ENCODE measurements around the gene TAS2R39.

Gene TAS2R39

DNA sequence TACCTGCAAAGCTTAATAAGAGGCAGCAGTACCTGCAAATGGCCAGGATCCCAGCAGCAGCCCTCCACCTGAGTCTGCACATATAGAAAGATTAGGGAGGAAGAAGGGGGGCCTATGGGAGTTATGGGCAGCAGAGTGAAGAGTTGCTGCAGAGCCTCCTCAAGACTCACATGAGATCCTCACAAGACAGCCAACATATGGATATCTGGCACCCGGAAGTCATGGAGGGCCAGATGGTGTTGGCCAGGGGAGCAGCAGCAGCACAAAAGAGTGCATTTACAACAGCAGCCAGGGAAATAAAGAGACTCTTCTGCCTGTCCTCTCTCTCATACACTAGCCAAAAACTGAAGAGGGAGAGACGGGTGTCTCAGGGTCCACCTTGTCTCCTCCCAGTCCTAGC, 34.6 kb downstream of the TAS2R39 start:
- DNase-seq (ENCODE audit: low spot score) = no peak
- Histone ChIP-seq H3K27ac (replicated peaks; ENCODE audit: low read length) (no peak overlapping the region), H3K4me3 (ENCODE audit: low read length in 2 of 2) (no peak overlapping the region), H2BK120ac (ENCODE audit: low read depth, low read length) (no peak overlapping the region), H4K91ac (ENCODE audit: low read depth, low read length, poor library complexity) (no peak overlapping the region), H4K8ac (ENCODE audit: low read depth, low read length) (no peak overlapping the region), H2BK12ac (ENCODE audit: low read length) (no peak overlapping the region), H3K4me1 (ENCODE audit: control insufficient read depth in 2 of 2, insufficient read depth in 1 of 2, low read depth in 1 of 2, low read length in 2 of 2) (no peaks in the 10 kb centered on the region), H3K23ac (ENCODE audit: low read depth, low read length, poor library complexity) (no peak overlapping the region), H3K4me2 (ENCODE audit: insufficient read depth, low read length, poor library complexity, severe bottlenecking) (no peak overlapping the region), H3K79me1 (ENCODE audit: low read depth, low read length) (no peaks in the 10 kb centered on the region), H3K9me3 (replicated peaks in 1 of 2; ENCODE audit: control insufficient read depth in 2 of 2, insufficient read depth in 1 of 2, low read depth in 1 of 2, low read length in 2 of 2) (no peaks in the 10 kb centered on the region), H2AK5ac (ENCODE audit: low read depth, low read length) (no peak overlapping the region), H2BK5ac (ENCODE audit: low read length) (no peak overlapping the region), H3K36me3 (replicated peaks in 1 of 2; ENCODE audit: control insufficient read depth in 2 of 2, insufficient read depth in 2 of 2, low read length in 2 of 2) (no peaks in the 10 kb centered on the region), H3K27me3 (ENCODE audit: control insufficient read depth in 3 of 3, insufficient read depth in 3 of 3, low read depth in 1 of 3, low read length in 3 of 3) (peaks cover 0 to 4% (median 0%) of the 10 kb centered on the region in 3 experiments), H3K18ac (ENCODE audit: low read length) (no peak overlapping the region), H3K14ac (ENCODE audit: low read length) (no peak overlapping the region), H2AFZ (ENCODE audit: low read length) (no peak overlapping the region), H2BK15ac (ENCODE audit: low read length) (no peak overlapping the region), H3K9ac (ENCODE audit: low read depth, low read length, poor library complexity) (no peak overlapping the region), H3K4ac (ENCODE audit: low read length) (no peak overlapping the region)
- no CpG with 5 or more reads among the region's 2 CpGs for WGBS, 2 donors (ENCODE audit: extremely low coverage in 2 of 2, insufficient read length in 2 of 2, insufficient replicate concordance in 1 of 2)

DNA sequence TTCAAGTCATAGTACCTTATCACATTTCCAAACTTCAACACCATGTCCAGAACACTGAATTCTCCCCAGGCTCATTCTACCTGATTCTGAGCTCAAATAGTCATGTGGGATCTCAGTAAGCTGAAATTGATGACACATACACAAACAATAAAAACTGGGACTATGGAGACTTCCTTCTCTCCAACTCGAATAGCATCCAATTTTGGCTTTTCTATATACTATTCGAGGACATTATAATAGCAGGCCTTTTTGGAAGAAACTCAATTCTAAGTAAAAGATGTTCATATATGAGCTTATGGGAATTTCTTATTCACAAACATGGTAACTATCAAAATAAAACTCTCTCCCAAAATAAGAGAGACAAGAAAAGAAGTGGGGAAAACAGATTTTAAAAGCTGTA, 38.1 kb downstream of the TAS2R39 start:
- Histone ChIP-seq H2BK5ac (ENCODE audit: low read length) (no peak overlapping the region), H3K27me3 (ENCODE audit: control insufficient read depth in 3 of 3, insufficient read depth in 3 of 3, low read depth in 1 of 3, low read length in 3 of 3) (peaks cover 0 to 10% (median 0%) of the 10 kb centered on the region in 3 experiments), H3K18ac (ENCODE audit: low read length) (no peak overlapping the region), H3K36me3 (replicated peaks in 1 of 2; ENCODE audit: control insufficient read depth in 2 of 2, insufficient read depth in 2 of 2, low read length in 2 of 2) (no peaks in the 10 kb centered on the region), H3K23ac (ENCODE audit: low read depth, low read length, poor library complexity) (no peak overlapping the region), H2BK120ac (ENCODE audit: low read depth, low read length) (no peak overlapping the region), H2AFZ (ENCODE audit: low read length) (no peak overlapping the region), H3K9ac (ENCODE audit: low read depth, low read length, poor library complexity) (no peak overlapping the region), H3K4me3 (ENCODE audit: low read length in 2 of 2) (no peak overlapping the region), H2BK12ac (ENCODE audit: low read length) (no peak overlapping the region), H3K14ac (ENCODE audit: low read length) (no peak overlapping the region), H2BK15ac (ENCODE audit: low read length) (no peak overlapping the region), H3K4me2 (ENCODE audit: insufficient read depth, low read length, poor library complexity, severe bottlenecking) (no peak overlapping the region), H3K4ac (ENCODE audit: low read length) (no peak overlapping the region), H3K4me1 (ENCODE audit: control insufficient read depth in 2 of 2, insufficient read depth in 1 of 2, low read depth in 1 of 2, low read length in 2 of 2) (no peaks in the 10 kb centered on the region), H4K8ac (ENCODE audit: low read depth, low read length) (no peak overlapping the region), H3K27ac (replicated peaks; ENCODE audit: low read length) (no peak overlapping the region), H4K91ac (ENCODE audit: low read depth, low read length, poor library complexity) (no peak overlapping the region), H3K9me3 (replicated peaks in 1 of 2; ENCODE audit: control insufficient read depth in 2 of 2, insufficient read depth in 1 of 2, low read depth in 1 of 2, low read length in 2 of 2) (no peaks in the 10 kb centered on the region), H3K79me1 (ENCODE audit: low read depth, low read length) (no peaks in the 10 kb centered on the region), H2AK5ac (ENCODE audit: low read depth, low read length) (no peak overlapping the region)
- no CpG with 5 or more reads among the region's 2 CpGs for WGBS, 2 donors (ENCODE audit: extremely low coverage in 2 of 2, insufficient read length in 2 of 2, insufficient replicate concordance in 1 of 2)
- no peak for DNase-seq (ENCODE audit: low spot score)

DNA sequence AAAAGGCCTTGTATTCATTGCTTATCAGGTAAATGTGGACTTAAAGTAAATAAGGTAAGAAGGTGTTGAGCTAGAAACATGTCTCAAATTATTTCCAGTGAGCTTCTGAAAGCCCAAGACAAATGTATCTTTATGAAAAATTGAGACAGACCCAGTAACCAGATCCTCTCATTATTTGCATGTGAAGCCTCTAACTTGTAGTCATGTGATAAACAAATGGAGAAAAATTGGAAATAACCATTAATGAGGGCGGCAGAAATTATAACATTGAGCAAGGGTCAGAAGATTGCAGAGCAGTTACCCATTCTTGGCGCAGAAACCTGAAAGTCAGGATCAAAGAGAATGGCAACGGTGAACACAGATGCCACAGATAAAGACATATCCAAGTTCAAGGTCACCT, 38.5 kb downstream of the TAS2R39 start, which contains the start of gene TAS2R40:
Gene TAS2R40, plus strand, starts transcription at position 301 of the 400 bp plus-strand sequence. Its CDS starts 42 bp downstream, at position 343.
- Histone ChIP-seq H3K14ac (ENCODE audit: low read length) (no peak within 1 kb of the TSS), H3K4me2 (ENCODE audit: insufficient read depth, low read length, poor library complexity, severe bottlenecking) (no peak within 1 kb of the TSS), H4K8ac (ENCODE audit: low read depth, low read length) (no peak within 1 kb of the TSS), H3K4me3 (ENCODE audit: low read length in 2 of 2) (no peak within 1 kb of the TSS), H3K4me1 (ENCODE audit: control insufficient read depth in 2 of 2, insufficient read depth in 1 of 2, low read depth in 1 of 2, low read length in 2 of 2) (no peaks in the 10 kb centered on the region), H2AFZ (ENCODE audit: low read length) (no peak within 1 kb of the TSS), H3K9me3 (replicated peaks in 1 of 2; ENCODE audit: control insufficient read depth in 2 of 2, insufficient read depth in 1 of 2, low read depth in 1 of 2, low read length in 2 of 2) (no peaks in the 10 kb centered on the region), H2BK120ac (ENCODE audit: low read depth, low read length) (no peak within 1 kb of the TSS), H3K27ac (replicated peaks; ENCODE audit: low read length) (no peak within 1 kb of the TSS), H3K9ac (ENCODE audit: low read depth, low read length, poor library complexity) (no peak within 1 kb of the TSS), H3K27me3 (ENCODE audit: control insufficient read depth in 3 of 3, insufficient read depth in 3 of 3, low read depth in 1 of 3, low read length in 3 of 3) (peaks cover 0 to 10% (median 0%) of the 10 kb centered on the region in 3 experiments), H3K4ac (ENCODE audit: low read length) (no peak within 1 kb of the TSS), H4K91ac (ENCODE audit: low read depth, low read length, poor library complexity) (no peak within 1 kb of the TSS), H3K23ac (ENCODE audit: low read depth, low read length, poor library complexity) (no peak within 1 kb of the TSS), H2BK12ac (ENCODE audit: low read length) (no peak within 1 kb of the TSS), H2BK15ac (ENCODE audit: low read length) (no peak within 1 kb of the TSS), H3K79me1 (ENCODE audit: low read depth, low read length) (no peaks in the 10 kb centered on the region), H3K36me3 (replicated peaks in 1 of 2; ENCODE audit: control insufficient read depth in 2 of 2, insufficient read depth in 2 of 2, low read length in 2 of 2) (no peaks in the 10 kb centered on the region), H3K18ac (ENCODE audit: low read length) (no peak within 1 kb of the TSS), H2BK5ac (ENCODE audit: low read length) (no peak within 1 kb of the TSS), H2AK5ac (ENCODE audit: low read depth, low read length) (no peak within 1 kb of the TSS)
- no peak for DNase-seq (ENCODE audit: low spot score)
- no CpG with 5 or more reads among the region's 3 CpGs for WGBS, 2 donors (ENCODE audit: extremely low coverage in 2 of 2, insufficient read length in 2 of 2, insufficient replicate concordance in 1 of 2)

DNA sequence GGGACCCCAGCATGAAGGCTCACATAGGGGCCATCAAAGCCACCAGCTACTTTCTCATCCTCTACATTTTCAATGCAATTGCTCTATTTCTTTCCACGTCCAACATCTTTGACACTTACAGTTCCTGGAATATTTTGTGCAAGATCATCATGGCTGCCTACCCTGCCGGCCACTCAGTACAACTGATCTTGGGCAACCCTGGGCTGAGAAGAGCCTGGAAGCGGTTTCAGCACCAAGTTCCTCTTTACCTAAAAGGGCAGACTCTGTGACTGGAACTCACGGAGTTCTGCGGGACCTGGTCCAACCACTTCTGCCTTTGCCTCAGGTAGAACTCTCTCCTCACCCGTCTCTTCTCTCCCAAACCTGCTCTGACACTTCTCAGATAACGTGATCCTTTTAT, 39.6 kb downstream of the TAS2R39 start:
- Histone ChIP-seq H2AFZ (ENCODE audit: low read length) (no peak overlapping the region), H3K4me2 (ENCODE audit: insufficient read depth, low read length, poor library complexity, severe bottlenecking) (no peak overlapping the region), H2BK15ac (ENCODE audit: low read length) (no peak overlapping the region), H3K18ac (ENCODE audit: low read length) (no peak overlapping the region), H3K14ac (ENCODE audit: low read length) (no peak overlapping the region), H2BK120ac (ENCODE audit: low read depth, low read length) (no peak overlapping the region), H3K4ac (ENCODE audit: low read length) (no peak overlapping the region), H3K9me3 (replicated peaks in 1 of 2; ENCODE audit: control insufficient read depth in 2 of 2, insufficient read depth in 1 of 2, low read depth in 1 of 2, low read length in 2 of 2) (no peaks in the 10 kb centered on the region), H3K79me1 (ENCODE audit: low read depth, low read length) (no peaks in the 10 kb centered on the region), H2BK5ac (ENCODE audit: low read length) (no peak overlapping the region), H3K27me3 (ENCODE audit: control insufficient read depth in 3 of 3, insufficient read depth in 3 of 3, low read depth in 1 of 3, low read length in 3 of 3) (peaks cover 0 to 10% (median 0%) of the 10 kb centered on the region in 3 experiments), H3K36me3 (replicated peaks in 1 of 2; ENCODE audit: control insufficient read depth in 2 of 2, insufficient read depth in 2 of 2, low read length in 2 of 2) (no peaks in the 10 kb centered on the region), H3K9ac (ENCODE audit: low read depth, low read length, poor library complexity) (no peak overlapping the region), H4K91ac (ENCODE audit: low read depth, low read length, poor library complexity) (no peak overlapping the region), H3K27ac (replicated peaks; ENCODE audit: low read length) (no peak overlapping the region), H2AK5ac (ENCODE audit: low read depth, low read length) (no peak overlapping the region), H4K8ac (ENCODE audit: low read depth, low read length) (no peak overlapping the region), H3K4me3 (ENCODE audit: low read length in 2 of 2) (no peak overlapping the region), H3K4me1 (ENCODE audit: control insufficient read depth in 2 of 2, insufficient read depth in 1 of 2, low read depth in 1 of 2, low read length in 2 of 2) (no peaks in the 10 kb centered on the region), H3K23ac (ENCODE audit: low read depth, low read length, poor library complexity) (no peak overlapping the region), H2BK12ac (ENCODE audit: low read length) (no peak overlapping the region)
- no peak for DNase-seq (ENCODE audit: low spot score)
- WGBS, 2 donors (ENCODE audit: extremely low coverage in 2 of 2, insufficient read length in 2 of 2, insufficient replicate concordance in 1 of 2) = no CpG with 5 or more reads among the region's 7 CpGs

Data from neuronal stem cell (in vitro differentiated cells).